Suprapubic skin (tissue), 3 donors: ENCODE results near the gene CYB5D1.

Source experiments
- EP300 ChIP-seq: sonication (generic); formaldehyde crosslinking; IDR thresholded peaks from one replicate; pipeline ENCODE4 v1.6.1; 2017; ENCODE audit warnings: antibody characterized with exemption
- POLR2A ChIP-seq, 2 donors: fragments of 450-650 bp; IDR thresholded peaks; one replicate each; pipeline ENCODE4 v1.6.1; 2017; ENCODE audit warnings: antibody characterized with exemption in 2 of 2, mild to moderate bottlenecking in 2 of 2, moderate library complexity in 2 of 2
- TF ChIP-seq, protein P1 (sequence below), 2 donors: fragments of 200-600 bp in 1 of 2; fragments of 450-650 bp in 1 of 2; sonication (generic) in 1 of 2; IDR thresholded peaks; one replicate each; pipeline ENCODE4 v1.5.1; 2016 to 2019; ENCODE audit warnings: antibody characterized with exemption in 2 of 2, mild to moderate bottlenecking in 1 of 2, moderate library complexity in 1 of 2

DNA sequence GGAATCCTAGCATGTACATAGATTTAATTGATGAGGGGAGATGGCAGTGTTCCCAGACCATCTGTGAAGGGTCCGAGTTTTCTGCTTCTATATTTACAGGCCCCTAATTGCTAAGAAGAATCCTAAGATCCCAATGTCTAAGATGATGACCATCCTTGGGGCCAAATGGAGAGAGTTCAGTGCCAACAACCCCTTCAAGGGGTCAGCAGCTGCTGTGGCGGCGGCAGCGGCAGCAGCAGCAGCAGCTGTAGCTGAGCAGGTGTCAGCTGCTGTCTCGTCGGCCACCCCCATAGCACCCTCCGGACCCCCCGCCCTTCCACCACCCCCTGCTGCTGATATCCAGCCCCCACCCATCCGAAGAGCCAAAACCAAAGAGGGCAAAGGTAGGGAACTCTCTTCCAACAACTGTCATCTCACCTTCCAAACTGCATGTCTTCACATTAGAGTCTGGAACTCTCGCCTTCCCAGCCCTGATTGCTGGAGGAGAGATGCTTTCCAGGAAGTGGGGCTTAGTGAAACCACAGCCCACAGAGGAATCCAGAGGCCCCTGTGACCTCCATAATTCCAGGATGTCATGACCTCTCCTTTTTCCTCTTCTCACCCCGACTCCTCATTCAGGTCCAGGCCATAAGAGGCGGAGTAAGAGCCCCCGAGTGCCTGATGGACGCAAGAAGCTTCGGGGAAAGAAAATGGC lies 35.5 kb downstream of the CYB5D1 start:
- TF ChIP-seq EP300, result no peak
- no peak for TF ChIP-seq POLR2A (IDR thresholded peaks at IDR 0.05)
- TF ChIP-seq, protein P1, sequence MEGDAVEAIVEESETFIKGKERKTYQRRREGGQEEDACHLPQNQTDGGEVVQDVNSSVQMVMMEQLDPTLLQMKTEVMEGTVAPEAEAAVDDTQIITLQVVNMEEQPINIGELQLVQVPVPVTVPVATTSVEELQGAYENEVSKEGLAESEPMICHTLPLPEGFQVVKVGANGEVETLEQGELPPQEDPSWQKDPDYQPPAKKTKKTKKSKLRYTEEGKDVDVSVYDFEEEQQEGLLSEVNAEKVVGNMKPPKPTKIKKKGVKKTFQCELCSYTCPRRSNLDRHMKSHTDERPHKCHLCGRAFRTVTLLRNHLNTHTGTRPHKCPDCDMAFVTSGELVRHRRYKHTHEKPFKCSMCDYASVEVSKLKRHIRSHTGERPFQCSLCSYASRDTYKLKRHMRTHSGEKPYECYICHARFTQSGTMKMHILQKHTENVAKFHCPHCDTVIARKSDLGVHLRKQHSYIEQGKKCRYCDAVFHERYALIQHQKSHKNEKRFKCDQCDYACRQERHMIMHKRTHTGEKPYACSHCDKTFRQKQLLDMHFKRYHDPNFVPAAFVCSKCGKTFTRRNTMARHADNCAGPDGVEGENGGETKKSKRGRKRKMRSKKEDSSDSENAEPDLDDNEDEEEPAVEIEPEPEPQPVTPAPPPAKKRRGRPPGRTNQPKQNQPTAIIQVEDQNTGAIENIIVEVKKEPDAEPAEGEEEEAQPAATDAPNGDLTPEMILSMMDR (IDR thresholded peaks at IDR 0.05), result no peak
